SH-SY5Y (cell line): ENCODE results near the gene ZNF516.

ENCODE experiments used
- GATA2 ChIP-seq: IDR thresholded peaks from 2 replicates; pipeline ENCODE4 v1.6.1; 2011; ENCODE audit warnings: mild to moderate bottlenecking, low read depth, low read length
- GATA3 ChIP-seq: IDR thresholded peaks from 2 replicates; pipeline ENCODE4 v1.6.1; 2011; ENCODE audit warnings: low read depth, mild to moderate bottlenecking, low read length, moderate library complexity

DNA sequence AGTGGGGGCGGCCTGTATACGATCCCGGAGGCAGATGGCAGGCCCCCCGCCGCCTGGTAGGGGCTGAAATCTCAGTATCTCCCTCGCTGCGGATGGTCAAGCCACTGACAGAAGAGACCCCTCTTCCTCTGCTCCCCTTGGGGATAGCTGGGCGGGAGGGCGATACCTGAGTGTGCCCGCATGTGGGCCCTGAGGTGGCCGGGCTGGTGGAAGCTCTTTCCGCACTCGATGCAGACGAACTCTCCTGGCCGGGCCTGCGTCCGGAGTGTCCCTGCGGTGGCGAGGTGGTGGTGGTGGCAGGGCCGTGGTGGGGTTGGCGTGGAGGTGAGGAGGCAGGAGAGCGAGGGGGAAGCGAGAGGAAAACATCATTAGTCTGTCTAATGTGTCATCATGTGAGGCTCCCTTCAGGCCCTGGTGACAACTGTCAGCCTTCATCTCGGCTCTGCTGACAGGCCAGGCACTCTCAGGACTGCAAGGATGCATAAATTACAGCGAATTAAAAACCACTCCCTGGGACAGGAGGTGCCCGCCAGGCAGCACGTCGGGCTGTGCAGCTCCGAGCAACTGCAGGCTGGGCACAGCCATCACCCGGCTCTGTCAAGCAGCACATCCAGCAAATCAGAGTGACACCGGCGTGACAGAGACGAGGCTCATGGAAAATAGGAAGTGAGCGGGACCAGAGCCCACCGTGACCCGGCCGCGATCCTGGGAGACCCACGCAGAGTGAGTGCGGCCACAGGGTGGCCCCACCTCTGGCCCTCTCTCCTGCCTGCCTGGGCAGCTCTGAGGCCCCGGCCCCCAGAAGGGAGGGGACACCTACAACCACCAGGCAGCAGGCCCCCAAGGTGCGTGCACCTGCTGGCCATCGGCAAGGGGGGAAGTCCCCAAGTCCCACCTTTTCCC is 123.5 kb downstream of the ZNF516 start:
- no peak for TF ChIP-seq GATA3
- no peak for TF ChIP-seq GATA2
